Loucy (cell line): Measurements from ENCODE around the gene IFT80.

ENCODE experiments used
- H2AFZ ChIP-seq: fragments of 200-600 bp; sonication (generic); 2 replicates; pipeline ENCODE4 v1.6.0; 2016; ENCODE audit warnings: antibody characterized with exemption, mild to moderate bottlenecking, low read length, moderate library complexity
- H3F3A ChIP-seq: fragments of 200-600 bp; 2 replicates; pipeline ENCODE4 v1.6.0; 2016; ENCODE audit warnings: antibody characterized with exemption, low read depth, mild to moderate bottlenecking
- H3K27me3 ChIP-seq: fragments of 200-600 bp; sonication (generic); 2 replicates; pipeline ENCODE4 v1.6.1; 2014; ENCODE audit warnings: low read length, mild to moderate bottlenecking; ENCODE audit not compliant: insufficient read depth, poor library complexity, severe bottlenecking
- H3K36me3 ChIP-seq: fragments of 200-600 bp; sonication (generic); 2 replicates; pipeline ENCODE4 v1.6.1; 2016; ENCODE audit warnings: low read length; ENCODE audit not compliant: insufficient read depth
- H3K4me1 ChIP-seq: fragments of 200-600 bp; sonication (generic); 2 replicates; pipeline ENCODE4 v1.5.1; 2014; ENCODE audit warnings: low read length, mild to moderate bottlenecking; ENCODE audit not compliant: insufficient read depth, poor library complexity, severe bottlenecking
- H3K4me2 ChIP-seq: fragments of 200-600 bp; sonication (generic); 2 replicates; pipeline ENCODE4 v1.6.0; 2014; ENCODE audit warnings: antibody characterized with exemption, low read length, low read depth, mild to moderate bottlenecking; ENCODE audit not compliant: poor library complexity, severe bottlenecking
- H3K4me3 ChIP-seq: fragments of 200-600 bp; sonication (generic); 2 replicates; pipeline ENCODE4 v1.5.1; 2014; ENCODE audit warnings: low read length, mild to moderate bottlenecking, mixed read lengths; ENCODE audit not compliant: poor library complexity, severe bottlenecking
- H3K79me2 ChIP-seq: fragments of 200-600 bp; sonication (generic); 2 replicates; pipeline ENCODE4 v1.6.1; 2014; ENCODE audit warnings: low read length; ENCODE audit not compliant: insufficient read depth
- H3K9ac ChIP-seq: fragments of 200-600 bp; sonication (generic); 2 replicates; pipeline ENCODE4 v1.6.0; 2014; ENCODE audit warnings: mild to moderate bottlenecking, low read depth, low read length, moderate library complexity; ENCODE audit not compliant: poor library complexity, severe bottlenecking
- H3K9me2 ChIP-seq: fragments of 200-600 bp; sonication (generic); replicated peaks from 2 replicates; pipeline ENCODE4 v1.6.1; 2016; ENCODE audit warnings: low read depth, low read length, mixed read lengths
- H3K9me3 ChIP-seq: fragments of 200-600 bp; sonication (generic); 2 replicates; pipeline ENCODE4 v1.6.1; 2014; ENCODE audit warnings: mild to moderate bottlenecking, antibody characterized with exemption, low read length, low read depth; ENCODE audit not compliant: insufficient read depth
- H4K20me1 ChIP-seq: fragments of 200-600 bp; sonication (generic); 2 replicates; pipeline ENCODE4 v1.6.0; 2014; ENCODE audit warnings: antibody characterized with exemption, low read length, mild to moderate bottlenecking; ENCODE audit not compliant: insufficient read depth, poor library complexity, severe bottlenecking
- CTCF ChIP-seq: fragments of 200-600 bp; sonication (generic); conservative IDR thresholded peaks from 2 replicates; pipeline ENCODE4 v1.5.1; 2014; ENCODE audit warnings: mild to moderate bottlenecking, antibody characterized with exemption, low read length
- EZH2phosphoT487 ChIP-seq: fragments of 200-600 bp; IDR thresholded peaks from 2 replicates; pipeline ENCODE4 v1.6.1; 2018; ENCODE audit warnings: antibody characterized with exemption, mild to moderate bottlenecking, moderate library complexity, borderline replicate concordance

IFT80 gene

DNA sequence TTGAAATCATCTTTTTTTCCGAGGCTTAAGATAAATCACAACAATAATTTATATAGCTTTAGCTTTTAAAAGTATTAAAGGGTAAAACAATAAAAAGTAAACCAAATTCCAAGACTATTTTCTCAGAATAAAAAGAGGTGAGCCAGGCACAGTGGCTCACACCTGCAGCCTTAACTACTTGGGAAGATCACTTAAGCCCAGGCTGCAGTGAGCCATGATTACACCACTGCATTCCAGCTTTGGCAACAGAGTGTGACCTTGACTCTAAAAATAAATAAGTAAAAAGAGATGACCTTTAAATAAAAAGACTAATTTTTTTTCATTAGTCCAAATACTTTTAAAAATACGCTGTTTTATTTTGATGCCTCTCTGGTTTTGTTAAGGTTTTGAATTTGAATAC lies 119.4 kb downstream of the IFT80 start:
- no peaks in the 10 kb centered on the region for H3K27me3 ChIP-seq
- H2AFZ ChIP-seq: no peak overlapping the region
- H3K9me3 ChIP-seq: no peaks in the 10 kb centered on the region
- H3K9me2 ChIP-seq: no peaks in the 10 kb centered on the region
- no peak overlapping the region for H3K4me2 ChIP-seq
- no peaks in the 10 kb centered on the region for H3F3A ChIP-seq
- no peak overlapping the region for H3K9ac ChIP-seq
- no peaks in the 10 kb centered on the region for H3K79me2 ChIP-seq
- H3K4me3 ChIP-seq: no peak overlapping the region
- H3K36me3 ChIP-seq: no peaks in the 10 kb centered on the region
- no peaks in the 10 kb centered on the region for H3K4me1 ChIP-seq
- TF ChIP-seq EZH2phosphoT487 (no peak), CTCF (no peak)
- no peaks in the 10 kb centered on the region for H4K20me1 ChIP-seq

DNA sequence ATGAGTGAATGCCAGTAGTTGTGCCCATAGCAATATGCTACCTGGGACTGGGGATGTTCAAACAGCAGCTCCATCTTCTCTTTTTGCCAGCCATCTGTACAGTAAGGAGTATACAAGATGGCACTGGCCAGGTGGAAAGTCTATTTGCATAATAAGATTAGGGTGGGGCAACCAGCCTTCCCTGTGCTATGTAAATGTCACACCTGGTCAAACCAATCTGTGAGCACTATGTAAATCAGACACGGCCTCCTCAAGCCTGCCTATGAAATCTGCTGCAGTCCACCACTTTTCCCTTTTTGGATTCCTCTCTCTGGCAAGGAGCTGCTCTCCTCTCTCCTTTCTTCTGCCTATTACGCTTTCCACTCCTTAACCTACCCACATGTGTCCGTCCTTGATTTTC lies 120.8 kb downstream of the IFT80 start:
- H3F3A ChIP-seq: no peaks in the 10 kb centered on the region
- no peaks in the 10 kb centered on the region for H3K27me3 ChIP-seq
- no peaks in the 10 kb centered on the region for H3K9me3 ChIP-seq
- H3K4me1 ChIP-seq: no peaks in the 10 kb centered on the region
- H3K79me2 ChIP-seq: no peaks in the 10 kb centered on the region
- no peak overlapping the region for H3K4me3 ChIP-seq
- H3K36me3 ChIP-seq: no peaks in the 10 kb centered on the region
- TF ChIP-seq EZH2phosphoT487 (no peak), CTCF (no peak)
- H3K4me2 ChIP-seq: no peak overlapping the region
- no peaks in the 10 kb centered on the region for H4K20me1 ChIP-seq
- no peaks in the 10 kb centered on the region for H3K9me2 ChIP-seq
- no peak overlapping the region for H2AFZ ChIP-seq
- no peak overlapping the region for H3K9ac ChIP-seq

DNA sequence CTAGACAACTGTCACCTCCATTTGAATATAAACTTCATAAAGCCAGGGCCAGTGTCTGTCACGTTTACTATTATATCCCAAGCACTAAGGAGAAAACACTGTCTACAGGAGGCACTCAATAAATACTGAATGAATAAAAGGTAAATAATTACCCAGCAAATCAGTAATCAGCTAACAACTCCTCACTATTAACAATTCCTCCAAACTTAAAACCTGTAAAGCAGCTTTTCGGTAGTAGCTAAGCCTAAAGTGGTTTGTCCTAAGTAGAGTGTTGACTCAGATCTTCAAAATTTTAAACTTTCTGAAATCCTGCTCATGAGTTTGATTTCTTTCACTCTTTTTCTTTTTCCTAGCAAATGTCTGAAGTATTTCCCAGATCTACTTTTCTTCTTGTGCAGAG lies 133.9 kb downstream of the IFT80 start:
- TF ChIP-seq EZH2phosphoT487 (no peak), CTCF (no peak)
- Histone ChIP-seq H3K4me2 (no peak overlapping the region), H3K79me2 (no peaks in the 10 kb centered on the region), H3F3A (no peaks in the 10 kb centered on the region), H3K9ac (no peak overlapping the region), H3K9me3 (no peaks in the 10 kb centered on the region), H3K36me3 (no peaks in the 10 kb centered on the region), H2AFZ (no peak overlapping the region), H3K4me1 (no peaks in the 10 kb centered on the region), H4K20me1 (no peaks in the 10 kb centered on the region), H3K27me3 (no peaks in the 10 kb centered on the region), H3K4me3 (no peak overlapping the region), H3K9me2 (no peaks in the 10 kb centered on the region)
